Central memory CD8-positive, alpha-beta T cell (primary cell): ENCODE results near the gene HMOX1.

Experiments used
- ATAC-seq: fragments of 150-1000 bp; cut with Tn5 transposase; replicated peaks from 2 replicates; pipeline ENCODE4 v1.10.0; 2022; ENCODE audit warnings: mild to moderate bottlenecking, moderate FRiP score, moderate number of reproducible peaks; ENCODE audit not compliant: poor library complexity, severe bottlenecking; ENCODE audit errors: extremely low read depth
- DNase-seq, 2 donors: peaks; one replicate each; pipeline ENCODE4 v3.0.0; 2021; ENCODE audit warnings: low spot score in 2 of 2
- H3K27ac Mint-ChIP-seq: one replicate; pipeline ENCODE4 v1.8.0; 2022; ENCODE audit warnings: low read depth, mild to moderate bottlenecking, moderate library complexity, mixed read lengths
- H3K27me3 Mint-ChIP-seq: one replicate; pipeline ENCODE4 v1.8.0; 2022; ENCODE audit warnings: mixed read lengths
- H3K36me3 Mint-ChIP-seq: one replicate; pipeline ENCODE4 v1.8.0; 2022; ENCODE audit warnings: mild to moderate bottlenecking, moderate library complexity, mixed read lengths; ENCODE audit not compliant: insufficient read depth
- H3K4me1 Mint-ChIP-seq: one replicate; pipeline ENCODE4 v1.8.0; 2022; ENCODE audit warnings: mixed read lengths
- H3K4me3 Mint-ChIP-seq: one replicate; pipeline ENCODE4 v1.8.0; 2022; ENCODE audit warnings: mild to moderate bottlenecking, moderate library complexity, mixed read lengths
- H3K9me3 Mint-ChIP-seq: one replicate; pipeline ENCODE4 v1.8.0; 2022; ENCODE audit warnings: mixed read lengths

Gene HMOX1

DNA sequence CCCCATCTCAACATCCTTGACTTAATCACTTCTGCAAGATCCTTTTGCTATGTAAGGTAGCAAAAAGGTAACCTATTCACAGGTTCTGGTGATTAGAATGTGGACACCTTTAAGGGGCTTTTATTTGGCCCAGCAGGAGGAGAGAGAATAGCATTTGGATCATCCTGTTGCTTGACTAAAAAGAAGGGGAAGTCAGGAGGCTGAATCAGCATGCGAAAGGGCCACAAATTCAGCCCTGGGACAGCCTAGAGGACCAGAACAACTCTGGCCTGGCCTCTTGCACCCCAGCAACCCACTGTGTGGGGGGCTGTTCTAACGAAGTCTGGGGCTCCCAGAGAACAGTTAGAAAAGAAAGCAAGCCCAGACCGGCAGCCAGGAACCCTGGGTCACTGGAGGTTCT is 3.2 kb upstream of the HMOX1 start:
- Mint-ChIP-seq H3K4me3 (no peak overlapping the region), H3K27ac (no peak overlapping the region), H3K4me1 (peaks cover 12% of the 10 kb centered on the region), H3K36me3 (peaks cover 3% of the 10 kb centered on the region), H3K27me3 (peaks cover 7% of the 10 kb centered on the region), H3K9me3 (no peaks in the 10 kb centered on the region)
- ATAC-seq = no peak
- no peak for DNase-seq

DNA sequence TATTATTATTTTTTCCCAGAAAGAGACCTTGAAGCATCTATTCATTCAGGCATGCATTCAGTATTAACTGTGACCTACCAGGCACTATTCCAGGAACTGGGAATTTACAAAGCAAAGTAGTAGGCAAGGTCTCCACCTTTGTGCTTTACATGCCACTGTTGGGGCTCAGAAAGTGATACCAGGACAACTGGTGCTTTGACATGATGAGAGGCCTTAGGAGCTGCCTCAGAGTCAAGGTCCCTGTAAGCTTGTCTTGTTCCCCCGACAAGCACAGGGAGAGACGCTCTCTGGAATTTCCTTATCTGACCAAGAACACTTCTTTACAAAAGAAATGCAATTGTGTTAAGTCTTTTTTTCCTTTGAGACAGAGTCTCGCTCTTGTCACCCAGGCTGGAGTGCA is 2.3 kb upstream of the HMOX1 start:
- ATAC-seq (no peak), DNase-seq (no peak)
- no peak overlapping the region for H3K4me3 Mint-ChIP-seq
- H3K27me3 Mint-ChIP-seq = peaks cover 14% of the 10 kb centered on the region
- no peak overlapping the region for H3K27ac Mint-ChIP-seq
- H3K4me1 Mint-ChIP-seq = peaks cover 12% of the 10 kb centered on the region
- H3K9me3 Mint-ChIP-seq = no peaks in the 10 kb centered on the region
- peaks cover 3% of the 10 kb centered on the region for H3K36me3 Mint-ChIP-seq

DNA sequence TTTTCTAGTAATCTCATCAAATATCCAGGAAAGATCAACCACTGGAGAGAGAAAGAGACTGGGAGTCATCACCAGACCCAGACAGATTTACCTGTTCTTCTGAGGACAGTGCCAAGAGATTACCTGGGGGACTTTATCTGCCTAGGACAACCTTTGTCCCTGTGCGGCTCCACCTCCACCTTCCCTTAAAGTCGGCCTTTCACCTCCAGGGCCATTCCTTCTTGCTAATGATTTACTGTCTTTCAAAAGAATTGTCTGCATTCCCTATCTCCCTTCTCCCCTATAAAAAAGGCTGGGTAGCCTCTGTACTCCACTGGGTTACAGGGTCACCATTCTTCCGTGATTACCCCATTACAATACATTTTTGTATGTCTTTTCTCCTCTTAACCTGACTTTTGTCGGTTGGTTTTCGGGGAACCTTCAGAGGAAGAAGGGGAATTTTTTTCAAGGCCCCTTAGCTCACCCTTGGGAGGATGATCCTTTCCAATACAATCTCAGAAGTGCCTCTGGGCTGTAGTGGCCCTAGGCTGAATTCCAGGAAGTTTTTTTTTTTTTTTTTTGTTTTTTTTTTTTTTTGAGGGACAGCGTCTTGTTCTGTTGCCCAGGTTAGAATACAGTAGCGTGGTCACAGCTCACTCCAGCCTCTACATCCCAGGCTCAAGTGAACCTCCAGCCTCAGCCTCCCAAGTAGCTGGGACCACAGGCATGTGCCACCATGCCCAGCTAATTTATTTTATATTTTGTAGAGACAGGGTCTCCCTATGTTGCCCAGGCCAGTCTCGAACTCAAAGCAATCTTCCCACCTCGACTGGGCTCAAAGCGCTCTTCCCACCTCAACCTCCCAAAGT is 1.5 kb upstream of the HMOX1 start:
- Mint-ChIP-seq H3K27ac (no peak overlapping the region), H3K36me3 (peaks cover 3% of the 10 kb centered on the region), H3K4me3 (no peak overlapping the region), H3K4me1 (peaks cover 12% of the 10 kb centered on the region), H3K27me3 (peaks cover 21% of the 10 kb centered on the region), H3K9me3 (no peaks in the 10 kb centered on the region)
- no peak for ATAC-seq
- DNase-seq = no peak

DNA sequence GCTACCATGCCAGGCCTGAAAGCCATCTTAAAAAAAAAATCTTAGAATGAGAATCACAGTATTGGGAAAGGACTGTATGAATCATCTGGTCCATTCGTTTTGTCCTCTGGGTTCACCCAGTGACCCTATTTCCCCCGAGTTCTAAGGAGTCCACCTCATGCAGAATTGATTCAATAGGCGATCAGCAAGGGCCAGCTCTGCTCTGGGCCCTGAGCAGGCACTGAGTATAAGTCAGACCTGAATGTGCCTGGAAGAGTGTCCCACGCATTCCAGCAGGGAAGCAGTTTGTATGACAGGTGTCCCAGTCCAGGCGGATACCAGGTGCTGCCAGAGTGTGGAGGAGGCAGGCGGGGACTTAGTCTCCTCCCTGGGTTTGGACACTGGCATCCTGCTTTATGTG is 883 bp upstream of the HMOX1 start:
- peak overlapping the region; percentile 49 for H3K27ac Mint-ChIP-seq
- peaks cover 28% of the 10 kb centered on the region for H3K27me3 Mint-ChIP-seq
- H3K36me3 Mint-ChIP-seq = peaks cover 3% of the 10 kb centered on the region
- no peaks in the 10 kb centered on the region for H3K9me3 Mint-ChIP-seq
- ATAC-seq (no peak), DNase-seq (no peak)
- peaks cover 12% of the 10 kb centered on the region for H3K4me1 Mint-ChIP-seq
- peak overlapping the region; percentile 70 for H3K4me3 Mint-ChIP-seq

DNA sequence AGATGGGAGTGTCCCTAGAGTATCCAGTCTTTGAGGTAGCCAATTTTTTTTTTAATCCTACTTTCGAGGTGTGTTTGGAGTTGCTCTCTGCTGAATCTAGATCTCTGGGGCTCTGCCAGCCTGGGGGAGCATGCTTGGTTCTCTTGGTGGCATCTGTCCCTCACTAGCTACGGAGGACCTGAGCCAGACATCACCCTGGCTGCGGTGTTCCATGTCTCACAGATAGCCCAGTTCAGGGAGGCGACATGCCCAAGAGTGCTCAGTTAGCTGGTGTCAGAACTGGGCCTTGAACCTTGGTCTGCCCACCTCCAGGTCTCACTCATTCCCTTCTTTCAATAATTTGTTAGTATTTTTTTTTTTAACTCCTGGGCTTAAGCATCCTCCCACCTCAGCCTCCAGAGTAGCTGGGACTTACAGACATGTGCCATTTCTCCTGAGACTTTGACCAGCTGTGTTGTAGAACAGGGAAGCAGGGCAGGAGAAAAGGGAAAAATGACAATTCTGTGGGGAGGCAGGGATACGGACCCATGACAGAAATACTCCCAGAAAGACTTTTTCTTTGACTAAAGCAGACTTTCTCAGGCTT is 621 bp downstream of the HMOX1 start:
- peaks cover 37% of the 10 kb centered on the region for H3K27me3 Mint-ChIP-seq
- peaks cover 3% of the 10 kb centered on the region for H3K36me3 Mint-ChIP-seq
- H3K4me1 Mint-ChIP-seq = peaks cover 12% of the 10 kb centered on the region
- H3K9me3 Mint-ChIP-seq = no peaks in the 10 kb centered on the region
- H3K27ac Mint-ChIP-seq = peak overlapping the region; percentile 35
- H3K4me3 Mint-ChIP-seq = peak overlapping the region; percentile 70
- ATAC-seq = no peak
- DNase-seq = no peak

DNA sequence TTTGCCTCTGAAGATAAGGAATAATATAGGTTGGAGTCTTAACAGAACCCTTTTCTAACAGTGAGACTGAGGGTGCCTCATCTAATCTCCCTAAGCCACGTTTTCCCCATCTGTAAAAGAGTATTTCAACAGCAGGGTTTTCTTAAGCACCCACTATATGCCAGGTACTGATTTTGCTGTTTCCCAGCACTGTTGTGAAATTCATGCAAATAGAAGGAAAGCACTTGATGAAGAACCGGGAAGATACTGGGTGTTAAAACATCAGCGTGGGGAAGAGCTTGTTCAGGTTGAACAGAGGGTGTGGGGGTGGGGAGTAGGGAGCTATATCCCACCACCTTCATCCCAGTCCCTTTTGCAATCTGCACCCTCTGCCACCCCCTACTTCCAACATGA is 2.8 kb downstream of the HMOX1 start:
- H3K4me1 Mint-ChIP-seq = peaks cover 12% of the 10 kb centered on the region
- H3K4me3 Mint-ChIP-seq = no peak overlapping the region
- ATAC-seq (no peak), DNase-seq (no peak)
- no peaks in the 10 kb centered on the region for H3K9me3 Mint-ChIP-seq
- peaks cover 3% of the 10 kb centered on the region for H3K36me3 Mint-ChIP-seq
- peaks cover 51% of the 10 kb centered on the region for H3K27me3 Mint-ChIP-seq
- no peak overlapping the region for H3K27ac Mint-ChIP-seq

DNA sequence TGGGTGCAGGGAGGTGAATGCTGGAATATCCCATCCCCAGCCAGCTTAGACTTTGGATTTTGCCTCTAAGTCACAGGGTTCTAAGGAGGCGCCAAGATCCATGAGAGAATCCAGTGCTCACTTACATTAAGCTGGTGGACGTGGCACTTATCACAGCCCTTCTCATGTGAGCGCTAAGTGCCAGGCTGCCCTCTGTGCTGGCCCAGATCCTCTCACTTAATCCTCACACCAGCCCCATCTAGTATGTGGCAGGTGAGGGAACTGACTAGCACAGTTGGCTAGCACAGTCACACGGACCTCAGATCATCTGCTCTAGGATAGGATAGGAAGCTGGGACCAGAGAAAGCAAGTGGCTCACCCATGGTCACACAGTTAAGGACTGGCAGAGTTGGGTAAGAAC is 3.6 kb downstream of the HMOX1 start:
- peaks cover 3% of the 10 kb centered on the region for H3K36me3 Mint-ChIP-seq
- peaks cover 59% of the 10 kb centered on the region for H3K27me3 Mint-ChIP-seq
- no peaks in the 10 kb centered on the region for H3K9me3 Mint-ChIP-seq
- peaks cover 12% of the 10 kb centered on the region for H3K4me1 Mint-ChIP-seq
- ATAC-seq (no peak), DNase-seq (no peak)
- no peak overlapping the region for H3K27ac Mint-ChIP-seq
- no peak overlapping the region for H3K4me3 Mint-ChIP-seq

DNA sequence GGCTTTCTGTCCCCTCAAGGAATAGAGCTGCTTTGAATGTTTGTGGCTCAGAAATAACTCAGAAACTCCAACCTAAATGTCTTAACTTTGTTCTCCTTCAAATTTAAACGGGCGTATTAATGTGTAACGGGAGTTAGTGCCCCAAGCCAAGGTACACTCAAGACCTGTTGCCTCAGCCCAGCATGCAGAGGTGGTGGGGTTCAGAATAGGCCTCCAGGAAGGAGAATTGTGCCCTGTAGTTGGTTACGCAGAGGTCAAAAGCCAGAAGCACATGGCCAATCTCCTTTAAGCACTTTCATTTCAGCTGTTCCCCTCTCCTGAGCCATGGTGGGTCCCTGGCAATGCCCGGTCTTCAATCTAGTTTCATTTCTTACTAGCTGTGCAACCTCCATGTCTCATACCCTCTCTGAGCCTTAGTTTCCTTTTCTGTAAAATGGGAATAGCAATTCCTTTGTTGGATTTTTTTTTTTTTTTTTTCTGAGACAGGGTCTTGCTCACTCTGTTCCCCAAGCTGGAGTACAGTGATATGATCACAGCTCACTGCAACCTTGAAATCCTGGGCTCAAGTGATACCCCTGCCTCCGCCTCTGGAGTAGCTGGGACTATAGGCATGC is 4.2 kb downstream of the HMOX1 start:
- H3K27ac Mint-ChIP-seq = no peak overlapping the region
- no peak overlapping the region for H3K4me3 Mint-ChIP-seq
- DNase-seq (no peak), ATAC-seq (no peak)
- no peaks in the 10 kb centered on the region for H3K9me3 Mint-ChIP-seq
- peaks cover 64% of the 10 kb centered on the region for H3K27me3 Mint-ChIP-seq
- H3K4me1 Mint-ChIP-seq = peaks cover 12% of the 10 kb centered on the region
- H3K36me3 Mint-ChIP-seq = peaks cover 3% of the 10 kb centered on the region

DNA sequence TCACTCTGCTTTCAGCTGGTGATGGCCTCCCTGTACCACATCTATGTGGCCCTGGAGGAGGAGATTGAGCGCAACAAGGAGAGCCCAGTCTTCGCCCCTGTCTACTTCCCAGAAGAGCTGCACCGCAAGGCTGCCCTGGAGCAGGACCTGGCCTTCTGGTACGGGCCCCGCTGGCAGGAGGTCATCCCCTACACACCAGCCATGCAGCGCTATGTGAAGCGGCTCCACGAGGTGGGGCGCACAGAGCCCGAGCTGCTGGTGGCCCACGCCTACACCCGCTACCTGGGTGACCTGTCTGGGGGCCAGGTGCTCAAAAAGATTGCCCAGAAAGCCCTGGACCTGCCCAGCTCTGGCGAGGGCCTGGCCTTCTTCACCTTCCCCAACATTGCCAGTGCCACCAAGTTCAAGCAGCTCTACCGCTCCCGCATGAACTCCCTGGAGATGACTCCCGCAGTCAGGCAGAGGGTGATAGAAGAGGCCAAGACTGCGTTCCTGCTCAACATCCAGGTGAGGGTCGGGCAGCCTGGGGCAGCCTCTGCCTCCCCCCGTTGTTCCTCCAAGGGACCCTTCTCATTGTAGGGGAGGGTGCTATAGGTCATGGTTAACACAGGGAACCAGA is 5.9 kb downstream of the HMOX1 start:
- peaks cover 59% of the 10 kb centered on the region for H3K27me3 Mint-ChIP-seq
- H3K4me1 Mint-ChIP-seq = peaks cover 3% of the 10 kb centered on the region
- ATAC-seq (no peak), DNase-seq (no peak)
- no peaks in the 10 kb centered on the region for H3K36me3 Mint-ChIP-seq
- H3K4me3 Mint-ChIP-seq = no peak overlapping the region
- H3K27ac Mint-ChIP-seq = no peak overlapping the region
- no peaks in the 10 kb centered on the region for H3K9me3 Mint-ChIP-seq

DNA sequence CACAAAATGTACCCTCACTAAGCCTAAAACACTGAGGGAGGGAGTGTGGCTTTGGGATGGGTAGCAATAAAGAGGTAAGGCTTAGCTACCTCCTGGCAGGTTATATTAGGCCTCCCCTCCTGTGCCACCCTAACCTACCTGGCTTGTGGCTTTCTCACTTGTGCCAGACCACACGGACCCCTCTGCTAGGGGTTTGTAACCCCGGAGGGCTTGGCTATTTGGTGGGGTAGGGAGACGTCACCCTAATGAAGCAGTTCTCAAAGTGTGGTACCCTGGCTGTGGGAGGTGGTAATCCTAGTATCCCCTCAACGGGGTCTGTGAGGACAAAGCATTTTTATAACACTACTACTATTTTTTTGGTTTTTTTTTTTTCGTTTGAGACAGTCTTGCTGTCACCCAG is 10.0 kb downstream of the HMOX1 start:
- Mint-ChIP-seq H3K27ac (no peak overlapping the region), H3K27me3 (peaks cover 34% of the 10 kb centered on the region), H3K36me3 (no peaks in the 10 kb centered on the region), H3K4me3 (no peak overlapping the region), H3K9me3 (no peaks in the 10 kb centered on the region), H3K4me1 (no peaks in the 10 kb centered on the region)
- ATAC-seq (no peak), DNase-seq (no peak)

DNA sequence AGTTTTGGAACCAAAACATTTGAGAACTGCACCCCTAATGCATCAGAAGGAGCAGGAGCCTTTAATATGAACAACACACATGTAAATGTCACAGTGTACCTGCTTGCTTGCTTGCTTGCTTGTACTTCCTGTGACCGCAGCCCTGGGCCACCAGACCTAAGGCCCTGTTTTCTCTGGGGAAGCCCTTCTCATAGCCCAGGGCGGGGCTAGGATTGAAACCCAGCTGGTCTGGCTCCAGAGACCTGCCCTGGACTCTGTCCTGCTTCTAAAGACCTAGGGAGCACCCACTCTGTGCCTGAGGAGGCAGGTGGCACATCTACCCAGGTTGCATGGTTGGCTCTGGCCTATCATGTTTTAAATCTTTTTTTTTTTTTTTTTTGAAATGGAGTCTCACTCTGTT is 11.5 kb downstream of the HMOX1 start:
- Mint-ChIP-seq H3K4me3 (no peak overlapping the region), H3K27ac (no peak overlapping the region), H3K36me3 (no peaks in the 10 kb centered on the region), H3K27me3 (peaks cover 21% of the 10 kb centered on the region), H3K9me3 (no peaks in the 10 kb centered on the region), H3K4me1 (no peaks in the 10 kb centered on the region)
- no peak for DNase-seq
- ATAC-seq = no peak

DNA sequence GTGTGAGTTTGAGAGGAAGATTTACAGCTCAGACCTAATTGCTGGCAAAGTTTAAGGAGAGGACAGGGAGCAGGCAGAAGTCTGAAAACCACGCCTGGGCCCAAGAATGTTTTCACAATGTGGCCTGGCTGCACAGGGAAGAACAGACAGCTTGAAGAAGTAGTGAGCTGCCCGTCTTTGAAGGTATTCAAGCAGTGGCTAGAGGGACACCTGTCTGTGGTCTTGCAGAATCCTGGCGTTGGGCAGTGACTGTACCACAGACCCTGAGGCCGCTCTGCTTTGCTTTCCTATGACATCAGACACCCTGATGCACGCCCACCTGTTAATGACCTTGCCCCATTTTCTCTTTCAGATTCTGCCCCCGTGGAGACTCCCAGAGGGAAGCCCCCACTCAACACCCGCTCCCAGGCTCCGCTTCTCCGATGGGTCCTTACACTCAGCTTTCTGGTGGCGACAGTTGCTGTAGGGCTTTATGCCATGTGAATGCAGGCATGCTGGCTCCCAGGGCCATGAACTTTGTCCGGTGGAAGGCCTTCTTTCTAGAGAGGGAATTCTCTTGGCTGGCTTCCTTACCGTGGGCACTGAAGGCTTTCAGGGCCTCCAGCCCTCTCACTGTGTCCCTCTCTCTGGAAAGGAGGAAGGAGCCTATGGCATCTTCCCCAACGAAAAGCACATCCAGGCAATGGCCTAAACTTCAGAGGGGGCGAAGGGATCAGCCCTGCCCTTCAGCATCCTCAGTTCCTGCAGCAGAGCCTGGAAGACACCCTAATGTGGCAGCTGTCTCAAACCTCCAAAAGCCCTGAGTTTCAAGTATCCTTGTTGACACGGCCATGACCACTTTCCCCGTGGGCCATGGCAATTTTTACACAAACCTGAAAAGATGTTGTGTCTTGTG is 12.5 kb downstream of the HMOX1 start:
- Mint-ChIP-seq H3K9me3 (no peaks in the 10 kb centered on the region), H3K36me3 (peaks cover 2% of the 10 kb centered on the region), H3K4me1 (no peaks in the 10 kb centered on the region), H3K27me3 (peaks cover 16% of the 10 kb centered on the region), H3K27ac (peak overlapping the region; percentile 5), H3K4me3 (no peak overlapping the region)
- DNase-seq = no peak
- ATAC-seq = no peak
